ENCODE results near the gene FGF3.
"Not testable (repeated sequence)": the region's sequence is repeated elsewhere in the genome, so short reads cannot be mapped to it uniquely, and the experiment has no call there.

Gene FGF3

DNA sequence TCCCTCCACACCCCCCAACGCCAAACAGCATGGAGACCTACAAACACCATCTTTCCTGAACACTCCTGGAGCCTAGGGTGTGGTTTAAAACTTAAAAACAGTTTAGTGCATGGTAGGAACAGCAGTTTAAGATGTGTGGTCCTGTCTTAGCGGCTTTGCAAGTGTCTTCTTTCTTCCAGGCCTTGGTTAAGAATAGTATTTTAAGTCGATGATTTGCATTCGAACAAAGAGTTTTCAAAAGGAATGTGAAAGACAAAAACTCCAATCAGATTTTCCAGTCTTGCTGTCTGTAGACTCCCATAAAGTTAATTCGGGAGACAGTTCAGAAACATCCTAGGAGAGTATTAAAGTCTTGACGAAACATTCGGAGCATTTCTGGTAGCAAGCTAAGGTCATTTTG lies 47.8 kb downstream of the FGF3 start:
- no peak overlapping the region for H3K9ac ChIP-seq (ENCODE audit: low read depth, low read length)
- peaks cover 27% of the 10 kb centered on the region for H3K27me3 ChIP-seq (ENCODE audit: control insufficient read depth, insufficient read depth, low read length)
- no peaks in the 10 kb centered on the region for H3K36me3 ChIP-seq (ENCODE audit: control insufficient read depth, insufficient read depth, low read length)
- no peaks in the 10 kb centered on the region for H3K9me3 ChIP-seq (ENCODE audit: control insufficient read depth, insufficient read depth, low read length)
- peaks cover 24% of the 10 kb centered on the region for H3K4me1 ChIP-seq (ENCODE audit: control insufficient read depth, insufficient read depth, low read length)
- H3K4me3 ChIP-seq (ENCODE audit: low read depth, low read length): no peak overlapping the region

DNA sequence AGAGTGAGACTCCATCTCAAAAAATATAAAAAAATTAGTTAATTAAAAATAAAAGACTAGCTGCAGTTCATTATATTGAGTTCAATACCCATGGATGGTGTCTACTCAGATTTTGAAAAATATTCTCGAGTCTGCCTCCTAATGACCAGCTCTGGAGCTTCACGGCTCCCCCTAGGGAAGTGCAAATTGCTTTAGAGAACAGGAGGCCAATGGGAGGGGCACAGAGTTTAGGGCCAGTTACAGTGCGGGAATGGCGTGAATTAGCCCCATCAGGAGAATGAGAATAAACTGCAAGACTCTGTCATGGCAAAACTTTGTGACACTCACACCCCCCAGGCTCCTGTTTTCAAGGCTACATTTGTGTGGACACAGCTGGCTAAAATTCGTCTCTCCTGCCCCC lies 48.7 kb downstream of the FGF3 start:
- Histone ChIP-seq H3K27me3 (ENCODE audit: control insufficient read depth, insufficient read depth, low read length) (peaks cover 18% of the 10 kb centered on the region), H3K4me3 (ENCODE audit: low read depth, low read length) (no peak overlapping the region), H3K9me3 (ENCODE audit: control insufficient read depth, insufficient read depth, low read length) (no peaks in the 10 kb centered on the region)

DNA sequence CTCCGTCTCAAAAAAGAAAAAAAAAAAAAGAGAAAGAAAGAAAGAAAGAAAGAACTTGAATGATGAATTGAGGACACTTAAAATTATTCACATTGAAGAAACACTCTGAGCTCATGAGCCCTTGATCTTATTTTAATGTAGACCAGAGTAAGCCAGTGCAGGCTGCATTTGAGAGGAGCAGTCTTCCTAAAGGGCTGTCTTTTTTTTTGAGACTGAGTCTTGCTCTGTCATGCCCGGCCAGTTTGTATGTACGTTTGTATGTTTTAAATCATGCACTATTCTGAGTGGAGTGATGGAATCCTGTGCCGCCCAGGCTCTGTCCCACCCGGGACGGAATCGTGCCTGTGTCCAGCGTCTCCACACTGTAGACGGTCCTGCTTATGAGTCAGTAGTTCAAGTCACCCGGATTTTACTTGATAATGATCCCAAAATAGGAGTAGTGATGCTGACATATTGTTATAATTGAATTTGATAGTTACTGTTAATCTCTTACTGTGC lies 53.7 kb downstream of the FGF3 start:
- Histone ChIP-seq H3K4me1 (ENCODE audit: control insufficient read depth, insufficient read depth, low read length) (no peaks in the 10 kb centered on the region), H3K4me3 (ENCODE audit: low read depth, low read length) (no peak overlapping the region), H3K9ac (ENCODE audit: low read depth, low read length) (no peak overlapping the region), H3K27me3 (ENCODE audit: control insufficient read depth, insufficient read depth, low read length) (no peaks in the 10 kb centered on the region), H3K9me3 (ENCODE audit: control insufficient read depth, insufficient read depth, low read length) (no peaks in the 10 kb centered on the region), H3K36me3 (ENCODE audit: control insufficient read depth, insufficient read depth, low read length) (no peaks in the 10 kb centered on the region)

More for the DNA sequence above, 48.7 kb downstream of the FGF3 start:
- no peaks in the 10 kb centered on the region for H3K36me3 ChIP-seq (ENCODE audit: control insufficient read depth, insufficient read depth, low read length)
- H3K9ac ChIP-seq (ENCODE audit: low read depth, low read length): no peak overlapping the region
- peaks cover 22% of the 10 kb centered on the region for H3K4me1 ChIP-seq (ENCODE audit: control insufficient read depth, insufficient read depth, low read length)

DNA sequence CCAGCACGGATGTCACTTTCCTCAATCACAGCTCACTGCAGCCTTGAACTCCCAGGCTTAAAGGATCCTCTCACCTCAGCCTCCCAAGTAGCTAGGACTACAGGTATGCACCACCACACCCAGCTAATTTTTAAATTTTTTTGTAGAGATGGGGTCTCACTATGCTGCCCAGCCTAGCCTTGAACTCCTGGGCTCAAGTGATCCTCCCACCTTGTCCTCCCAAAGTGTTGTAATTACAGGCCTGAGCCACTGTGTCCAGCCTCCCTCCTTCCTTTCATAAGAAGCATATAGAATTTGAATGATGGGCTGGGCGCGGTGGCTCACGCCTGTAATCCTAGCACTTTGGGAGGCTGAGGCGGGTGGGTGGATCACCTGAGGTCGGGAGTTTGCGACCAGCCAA lies 54.3 kb downstream of the FGF3 start:
- H3K36me3 ChIP-seq (ENCODE audit: control insufficient read depth, insufficient read depth, low read length); H3K4me3 ChIP-seq (ENCODE audit: low read depth, low read length); H3K27me3 ChIP-seq (ENCODE audit: control insufficient read depth, insufficient read depth, low read length); H3K9me3 ChIP-seq (ENCODE audit: control insufficient read depth, insufficient read depth, low read length); H3K4me1 ChIP-seq (ENCODE audit: control insufficient read depth, insufficient read depth, low read length); H3K9ac ChIP-seq (ENCODE audit: low read depth, low read length): not testable (repeated sequence)

DNA sequence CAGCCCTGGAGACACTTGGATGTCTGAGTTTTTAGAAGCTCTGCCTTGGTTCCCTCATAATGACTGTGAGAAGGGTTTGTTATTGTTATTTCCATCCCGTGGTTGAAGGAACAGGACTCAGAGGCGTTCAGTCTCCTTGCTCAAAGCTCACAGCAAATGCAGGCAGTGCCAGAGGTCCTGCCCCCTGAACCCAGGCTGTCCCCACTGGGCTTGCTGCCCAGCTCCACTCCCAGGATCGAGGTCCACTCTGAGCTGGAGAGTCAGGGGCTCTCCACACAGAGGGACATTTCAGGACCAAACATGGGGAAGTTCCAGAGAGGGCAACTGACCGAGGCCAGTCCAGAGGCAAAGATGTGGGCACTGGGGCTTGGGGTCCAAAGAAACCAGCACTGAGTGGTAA lies 58.9 kb downstream of the FGF3 start:
- no peaks in the 10 kb centered on the region for H3K36me3 ChIP-seq (ENCODE audit: control insufficient read depth, insufficient read depth, low read length)
- H3K9me3 ChIP-seq (ENCODE audit: control insufficient read depth, insufficient read depth, low read length): no peaks in the 10 kb centered on the region
- no peak overlapping the region for H3K4me3 ChIP-seq (ENCODE audit: low read depth, low read length)
- H3K9ac ChIP-seq (ENCODE audit: low read depth, low read length): no peak overlapping the region
- H3K4me1 ChIP-seq (ENCODE audit: control insufficient read depth, insufficient read depth, low read length): no peaks in the 10 kb centered on the region
- no peaks in the 10 kb centered on the region for H3K27me3 ChIP-seq (ENCODE audit: control insufficient read depth, insufficient read depth, low read length)
